GM12878 (cell line): ENCODE data around the gene DOHH. TPM values are rescaled to one million over a fixed set of nuclear protein-coding genes. Genes with fewer than 3 reads are reported as not detected.

ENCODE experiments used
- ATAC-seq: fragments of 200-7000 bp; cut with Tn5 transposase; 3 replicates; pipeline ENCODE4 v1.9.1; 2020; ENCODE audit warnings: mild to moderate bottlenecking, moderate library complexity
- BruUV-seq: library from RNA; stranded (reverse); fragments of 400-500 nt; replicated peaks from 2 replicates; lab custom pipeline; 2021; lab: Mats Ljungman, UMichigan
- CTCF ChIA-PET: fragments of 300-600 bp; sonication (Branson Sonifier 250); formaldehyde crosslinking; extraction: SDS; loops from one replicate; lab custom pipeline; 2021; ENCODE audit warnings: inconsistent platforms; lab: Yijun Ruan, JAX
- POLR2A ChIA-PET: fragments of 350-600 bp; formaldehyde crosslinking; extraction: SDS; loops from one replicate; lab custom pipeline; 2021; ENCODE audit warnings: inconsistent platforms; lab: Charles Lee
- RAD21 ChIA-PET: fragments of 300-600 bp; sonication (Branson Sonifier 250); formaldehyde crosslinking; loops from one replicate; lab custom pipeline; 2023; ENCODE audit warnings: antibody characterized with exemption; ENCODE audit not compliant: unreplicated experiment; lab: Charles Lee
- SMC1A ChIA-PET: fragments of 300-600 bp; sonication (Branson Sonifier 250); formaldehyde crosslinking; loops from one replicate; lab custom pipeline; 2023; ENCODE audit not compliant: unreplicated experiment, uncharacterized antibody; lab: Charles Lee
- DNase-seq: peaks from one replicate; pipeline ENCODE4 v3.0.0-alpha.2; 2011; ENCODE audit warnings: low read depth, low spot score
- FAIRE-seq: peaks from 3 replicates; lab custom pipeline; 2011; peaks lifted over from hg19 to GRCh38; lab: Jason Lieb, UNC
- H2AFZ ChIP-seq: 2 replicates; pipeline ENCODE4 v1.6.0; 2011; ENCODE audit warnings: low read depth, low read length, control low read depth; ENCODE audit not compliant: control insufficient read depth
- H3K27ac ChIP-seq: 2 replicates; pipeline ENCODE4 v1.5.1; 2011; ENCODE audit warnings: control low read depth; ENCODE audit not compliant: control insufficient read depth, insufficient read depth
- H3K27me3 ChIP-seq, 2 experiments: replicated peaks in 1 of 2; 2 replicates each; pipeline versions ENCODE4 v1.6.0 to v1.6.1; 2011; ENCODE audit warnings: low read length in 1 of 2; ENCODE audit not compliant: control insufficient read depth in 2 of 2, insufficient read depth in 2 of 2
- H3K36me3 ChIP-seq, 2 experiments: 2 replicates each; pipeline ENCODE4 v1.5.1; 2011; ENCODE audit warnings: low read length in 1 of 2; ENCODE audit not compliant: control insufficient read depth in 2 of 2, insufficient read depth in 2 of 2
- H3K4me1 ChIP-seq: 2 replicates; pipeline ENCODE4 v1.6.1; 2011; ENCODE audit warnings: mild to moderate bottlenecking, low read length, moderate library complexity, mixed read lengths; ENCODE audit not compliant: control insufficient read depth, insufficient read depth
- H3K4me2 ChIP-seq: 2 replicates; pipeline ENCODE4 v1.6.0; 2011; ENCODE audit warnings: control low read depth; ENCODE audit not compliant: control insufficient read depth, insufficient read depth
- H3K4me3 ChIP-seq: fragments of 200-600 bp; sonication (generic); 2 replicates; pipeline ENCODE4 v1.5.1; 2016
- H3K79me2 ChIP-seq: 2 replicates; pipeline ENCODE4 v1.6.0; 2011; ENCODE audit warnings: low read length; ENCODE audit not compliant: control insufficient read depth, insufficient read depth
- H3K9ac ChIP-seq: 2 replicates; pipeline ENCODE4 v1.8.0; 2011; ENCODE audit warnings: low read length, control low read depth, mixed read lengths; ENCODE audit not compliant: control insufficient read depth, insufficient read depth
- H3K9me3 ChIP-seq: replicated peaks from 3 replicates; pipeline ENCODE4 v1.5.1; 2011; ENCODE audit warnings: mild to moderate bottlenecking, low read length; ENCODE audit not compliant: control insufficient read depth, insufficient read depth
- H4K20me1 ChIP-seq: 2 replicates; pipeline ENCODE4 v1.6.0; 2011; ENCODE audit not compliant: control insufficient read depth, insufficient read depth
- CBX3 ChIP-seq: fragments of 200-600 bp; sonication (generic); IDR thresholded peaks from 2 replicates; pipeline ENCODE4 v1.6.1; 2016; ENCODE audit warnings: low read depth, borderline replicate concordance
- CEBPB ChIP-seq, 2 experiments: fragments of 150-350 bp in 1 of 2; IDR thresholded peaks; 2 replicates each; pipeline ENCODE4 v1.6.1; 2012 to 2014; ENCODE audit warnings: low read depth in 2 of 2, low read length in 2 of 2, borderline replicate concordance in 1 of 2, inconsistent platforms in 1 of 2
- CHD1 ChIP-seq: IDR thresholded peaks from 2 replicates; pipeline ENCODE4 v1.6.1; 2012; ENCODE audit warnings: low read depth, low read length, improper control_type of control experiment
- CHD2 ChIP-seq: IDR thresholded peaks from 2 replicates; pipeline ENCODE4 v1.6.1; 2011; ENCODE audit warnings: low read depth, low read length, improper control_type of control experiment, borderline replicate concordance
- ESRRA ChIP-seq: IDR thresholded peaks from 2 replicates; pipeline ENCODE4 v1.6.1; 2012; ENCODE audit warnings: mild to moderate bottlenecking, low read length, improper control_type of control experiment
- HDGF ChIP-seq: fragments of 450-650 bp; IDR thresholded peaks from 2 replicates; pipeline ENCODE4 v1.6.1; 2016; ENCODE audit warnings: antibody characterized with exemption
- MXI1 ChIP-seq: fragments of 150-350 bp; IDR thresholded peaks from 2 replicates; pipeline ENCODE4 v1.6.1; 2011; ENCODE audit warnings: low read depth, mild to moderate bottlenecking, inconsistent platforms, low read length, improper control_type of control experiment
- MYB ChIP-seq: fragments of 150-350 bp; IDR thresholded peaks from 2 replicates; pipeline ENCODE4 v1.6.1; 2014; ENCODE audit warnings: mild to moderate bottlenecking, low read depth, low read length, borderline replicate concordance
- RCOR1 ChIP-seq: conservative IDR thresholded peaks from 2 replicates; pipeline ENCODE4 v1.6.1; 2012; ENCODE audit warnings: low read depth, low read length, improper control_type of control experiment
- REST ChIP-seq: IDR thresholded peaks from 2 replicates; pipeline ENCODE4 v1.6.1; 2012; ENCODE audit warnings: mild to moderate bottlenecking, low read depth, low read length
- SP1 ChIP-seq: IDR thresholded peaks from one replicate; pipeline ENCODE4 v1.6.1; 2011; ENCODE audit warnings: low read depth, low read length
- TCF7 ChIP-seq: IDR thresholded peaks from 2 replicates; pipeline ENCODE4 v1.6.1; 2014; ENCODE audit warnings: antibody characterized with exemption, borderline replicate concordance
- WGBS: methylation state at CpG from one replicate; pipeline ENCODE4 v1.1.6; 2016; ENCODE audit warnings: low lambda C conversion rate; ENCODE audit not compliant: insufficient replicate concordance, insufficient coverage; ENCODE audit errors: missing lambda C conversion rate; 5-methylcytosine and 5-hydroxymethylcytosine counted together
- in situ Hi-C: fragments of 300-500 bp; cut with MboI; formaldehyde crosslinking; loops from 9 replicates; pipeline ENCODE4 v1.14.3; 2018; ENCODE audit warnings: mixed read lengths
- intact Hi-C: fragments of 100-400 bp; cut with micrococcal nuclease; formaldehyde crosslinking; loops from one replicate; pipeline ENCODE4 v1.14.2; 2022; ENCODE audit not compliant: unreplicated experiment
- polyA plus RNA-seq, 11 experiments: library from polyadenylated mRNA; depleted of rRNA in 4 of 11; unstranded in 6 of 11; stranded (reverse) in 5 of 11; fragments of >200 nt; fragmentation: Nextera tagmentation in 4 of 11; fragmentation: Illumina TruSeq in 1 of 11; extraction: Ambion mirVana in 4 of 11; extraction: Trizol in 1 of 11; gene quantifications; 1 replicate in 1 of 11; 2 replicates in 10 of 11; pipeline versions ENCODE4 v1.2.1 to v1.2.3, GENCODE V29; 2011 to 2016; ENCODE audit warnings: inconsistent platforms in 2 of 11, missing spikeins in 2 of 11, low read depth in 1 of 11
- total RNA-seq, 4 experiments: library from RNA; depleted of rRNA in 3 of 4; stranded (reverse); fragments of >200 nt in 3 of 4; fragmentation: Illumina TruSeq in 1 of 4; extraction: Trizol in 1 of 4; gene quantifications; 2 replicates each; pipeline versions ENCODE4 v1.2.1 to v1.2.3, GENCODE V29; 2013 to 2021
- TF ChIP-seq, protein P1 (sequence below): fragments of 450-650 bp; IDR thresholded peaks from 2 replicates; pipeline ENCODE4 v1.6.1; 2014; ENCODE audit warnings: mild to moderate bottlenecking
- TF ChIP-seq, protein P2 (sequence below): fragments of 450-650 bp; formaldehyde crosslinking; IDR thresholded peaks from 2 replicates; pipeline ENCODE4 v1.4.0; 2022; ENCODE audit warnings: mild to moderate bottlenecking, moderate library complexity

Gene DOHH
- total and polyA plus RNA-seq, 10 of the 15 experiments (the other 5 are each of a cell fraction or from before 2014, with no cell fraction given) = 0.11 to 28.6 (median 11.7) TPM

- FAIRE-seq (no peak), DNase-seq (no peak), ATAC-seq (no peak)
- no peak overlapping the region for H3K9ac ChIP-seq
- intact Hi-C loops (no loop called here), in situ Hi-C loops (no loop called here)
- H3K4me2 ChIP-seq = no peak overlapping the region
- H3K36me3 ChIP-seq = peaks cover 12 to 32% of the 10 kb centered on the region in 2 experiments; a peak in 3 of 4 replicates
- no peaks in the 10 kb centered on the region for H3K4me1 ChIP-seq
- BruUV-seq = no TSS peak
- WGBS = 84% methylated on average over 38 of the region's 38 CpGs
- CTCF ChIA-PET = no interaction called here
- no peaks in the 10 kb centered on the region for H3K9me3 ChIP-seq
- RAD21 ChIA-PET = no interaction called here
- H3K4me3 ChIP-seq = no peak overlapping the region
- H2AFZ ChIP-seq = no peak overlapping the region
- TF ChIP-seq REST (no peak), TCF7 (no peak), MYB (no peak), CBX3 (no peak), CHD2 (no peak), ESRRA (no peak), CEBPB (IDR thresholded peaks at IDR 0.05; ENCODE audit: borderline replicate concordance in 1 of 2, low read depth in 2 of 2, low read length in 2 of 2) (no peak), SP1 (no peak), HDGF (no peak), CHD1 (no peak), MXI1 (no peak), RCOR1 (no peak)
- TF ChIP-seq, protein P1, sequence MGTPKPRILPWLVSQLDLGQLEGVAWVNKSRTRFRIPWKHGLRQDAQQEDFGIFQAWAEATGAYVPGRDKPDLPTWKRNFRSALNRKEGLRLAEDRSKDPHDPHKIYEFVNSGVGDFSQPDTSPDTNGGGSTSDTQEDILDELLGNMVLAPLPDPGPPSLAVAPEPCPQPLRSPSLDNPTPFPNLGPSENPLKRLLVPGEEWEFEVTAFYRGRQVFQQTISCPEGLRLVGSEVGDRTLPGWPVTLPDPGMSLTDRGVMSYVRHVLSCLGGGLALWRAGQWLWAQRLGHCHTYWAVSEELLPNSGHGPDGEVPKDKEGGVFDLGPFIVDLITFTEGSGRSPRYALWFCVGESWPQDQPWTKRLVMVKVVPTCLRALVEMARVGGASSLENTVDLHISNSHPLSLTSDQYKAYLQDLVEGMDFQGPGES = no peak
- TF ChIP-seq, protein P2, sequence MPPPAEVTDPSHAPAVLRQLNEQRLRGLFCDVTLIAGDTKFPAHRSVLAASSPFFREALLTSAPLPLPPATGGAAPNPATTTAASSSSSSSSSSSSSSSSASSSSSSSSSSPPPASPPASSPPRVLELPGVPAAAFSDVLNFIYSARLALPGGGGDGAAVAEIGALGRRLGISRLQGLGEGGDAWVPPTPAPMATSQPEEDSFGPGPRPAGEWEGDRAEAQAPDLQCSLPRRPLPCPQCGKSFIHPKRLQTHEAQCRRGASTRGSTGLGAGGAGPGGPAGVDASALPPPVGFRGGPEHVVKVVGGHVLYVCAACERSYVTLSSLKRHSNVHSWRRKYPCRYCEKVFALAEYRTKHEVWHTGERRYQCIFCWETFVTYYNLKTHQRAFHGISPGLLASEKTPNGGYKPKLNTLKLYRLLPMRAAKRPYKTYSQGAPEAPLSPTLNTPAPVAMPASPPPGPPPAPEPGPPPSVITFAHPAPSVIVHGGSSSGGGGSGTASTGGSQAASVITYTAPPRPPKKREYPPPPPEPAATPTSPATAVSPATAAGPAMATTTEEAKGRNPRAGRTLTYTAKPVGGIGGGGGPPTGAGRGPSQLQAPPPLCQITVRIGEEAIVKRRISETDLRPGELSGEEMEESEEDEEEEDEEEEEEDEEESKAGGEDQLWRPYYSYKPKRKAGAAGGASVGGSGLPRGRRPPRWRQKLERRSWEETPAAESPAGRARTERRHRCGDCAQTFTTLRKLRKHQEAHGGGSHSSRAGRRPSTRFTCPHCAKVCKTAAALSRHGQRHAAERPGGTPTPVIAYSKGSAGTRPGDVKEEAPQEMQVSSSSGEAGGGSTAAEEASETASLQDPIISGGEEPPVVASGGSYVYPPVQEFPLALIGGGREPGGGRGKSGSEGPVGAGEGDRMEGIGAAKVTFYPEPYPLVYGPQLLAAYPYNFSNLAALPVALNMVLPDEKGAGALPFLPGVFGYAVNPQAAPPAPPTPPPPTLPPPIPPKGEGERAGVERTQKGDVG = no peak
- POLR2A ChIA-PET = interaction anchor here (0.6 kb wide), 2 partner anchors 271 to 463 kb away, joined by 3 read pairs; no protein-coding TSS in a partner anchor
- no peaks in the 10 kb centered on the region for H3K79me2 ChIP-seq
- no peaks in the 10 kb centered on the region for H3K27me3 ChIP-seq
- H4K20me1 ChIP-seq = no peaks in the 10 kb centered on the region
- no peak overlapping the region for H3K27ac ChIP-seq
- SMC1A ChIA-PET = interaction anchor here (0.6 kb wide), 2 partner anchors 64 to 255 kb away, joined by 3 to 4 read pairs; no protein-coding TSS in a partner anchor
These were observed 48.1 kb downstream of the DOHH start for GRCh38 chr19:3452171-3452941.
